ENCODE results near the gene GRIK3.

DNA sequence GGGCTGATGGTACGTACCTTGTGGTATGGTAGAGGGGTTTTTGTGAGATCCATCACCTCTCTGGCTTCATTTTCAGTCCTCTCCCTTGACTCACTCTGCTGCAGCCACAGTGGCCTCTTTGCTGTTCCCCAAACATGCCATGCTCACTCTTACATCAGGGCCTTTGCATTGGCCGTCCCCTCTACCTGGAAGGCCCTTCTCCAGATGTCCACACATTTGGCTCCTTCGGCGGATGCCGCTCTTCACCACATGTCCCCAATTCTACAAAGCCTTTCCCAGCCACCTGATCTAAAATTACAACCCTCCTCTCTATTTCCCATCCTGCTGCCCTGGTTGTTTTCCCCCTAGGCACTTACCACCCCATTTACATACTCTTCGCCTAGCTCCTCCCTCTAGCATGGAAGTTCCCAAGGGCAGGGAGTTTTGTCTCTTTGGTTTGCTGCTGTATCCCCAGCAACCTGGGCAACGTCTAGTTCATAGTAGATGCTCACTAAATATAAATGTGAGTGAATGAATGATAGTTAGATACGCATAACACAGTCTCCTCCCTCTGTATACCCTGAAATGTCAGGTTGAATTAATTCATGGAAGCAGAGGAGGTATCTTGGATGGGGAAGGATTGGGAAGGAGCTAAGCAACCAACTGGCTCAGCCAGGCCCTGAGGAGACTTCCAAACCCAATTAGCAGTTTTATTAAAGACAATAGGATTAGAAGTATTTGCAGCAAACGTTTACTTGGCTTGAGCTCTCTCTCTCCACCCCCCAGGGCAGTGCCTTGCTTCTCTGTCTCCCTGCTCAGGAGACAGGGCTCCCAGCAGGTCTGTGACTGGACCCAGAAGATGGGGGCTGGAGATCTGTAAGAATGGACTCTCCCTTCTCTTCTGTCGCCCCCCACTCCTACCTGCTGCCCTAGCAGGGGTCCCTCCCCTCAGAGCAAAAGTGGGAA is 264.2 kb downstream of the GRIK3 start:
- TF ChIP-seq, protein P1, sequence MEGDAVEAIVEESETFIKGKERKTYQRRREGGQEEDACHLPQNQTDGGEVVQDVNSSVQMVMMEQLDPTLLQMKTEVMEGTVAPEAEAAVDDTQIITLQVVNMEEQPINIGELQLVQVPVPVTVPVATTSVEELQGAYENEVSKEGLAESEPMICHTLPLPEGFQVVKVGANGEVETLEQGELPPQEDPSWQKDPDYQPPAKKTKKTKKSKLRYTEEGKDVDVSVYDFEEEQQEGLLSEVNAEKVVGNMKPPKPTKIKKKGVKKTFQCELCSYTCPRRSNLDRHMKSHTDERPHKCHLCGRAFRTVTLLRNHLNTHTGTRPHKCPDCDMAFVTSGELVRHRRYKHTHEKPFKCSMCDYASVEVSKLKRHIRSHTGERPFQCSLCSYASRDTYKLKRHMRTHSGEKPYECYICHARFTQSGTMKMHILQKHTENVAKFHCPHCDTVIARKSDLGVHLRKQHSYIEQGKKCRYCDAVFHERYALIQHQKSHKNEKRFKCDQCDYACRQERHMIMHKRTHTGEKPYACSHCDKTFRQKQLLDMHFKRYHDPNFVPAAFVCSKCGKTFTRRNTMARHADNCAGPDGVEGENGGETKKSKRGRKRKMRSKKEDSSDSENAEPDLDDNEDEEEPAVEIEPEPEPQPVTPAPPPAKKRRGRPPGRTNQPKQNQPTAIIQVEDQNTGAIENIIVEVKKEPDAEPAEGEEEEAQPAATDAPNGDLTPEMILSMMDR (IDR thresholded peaks at IDR 0.05; ENCODE audit: low read depth, low read length, missing input control) = no peak
- no peak for TF ChIP-seq SP1 (IDR thresholded peaks at IDR 0.05)
- TF ChIP-seq NR2F2 (IDR thresholded peaks at IDR 0.05) = no peak
- no peak for TF ChIP-seq FOXA1 (IDR thresholded peaks at IDR 0.05)
- no peak for TF ChIP-seq RAD21 (IDR thresholded peaks at IDR 0.05)
- TF ChIP-seq, protein P2, sequence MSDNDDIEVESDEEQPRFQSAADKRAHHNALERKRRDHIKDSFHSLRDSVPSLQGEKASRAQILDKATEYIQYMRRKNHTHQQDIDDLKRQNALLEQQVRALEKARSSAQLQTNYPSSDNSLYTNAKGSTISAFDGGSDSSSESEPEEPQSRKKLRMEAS (IDR thresholded peaks at IDR 0.05) = no peak
- TF ChIP-seq JUND (IDR thresholded peaks at IDR 0.05) = no peak
- no peak for TF ChIP-seq YY1 (IDR thresholded peaks at IDR 0.05)
- TF ChIP-seq, protein P3, sequence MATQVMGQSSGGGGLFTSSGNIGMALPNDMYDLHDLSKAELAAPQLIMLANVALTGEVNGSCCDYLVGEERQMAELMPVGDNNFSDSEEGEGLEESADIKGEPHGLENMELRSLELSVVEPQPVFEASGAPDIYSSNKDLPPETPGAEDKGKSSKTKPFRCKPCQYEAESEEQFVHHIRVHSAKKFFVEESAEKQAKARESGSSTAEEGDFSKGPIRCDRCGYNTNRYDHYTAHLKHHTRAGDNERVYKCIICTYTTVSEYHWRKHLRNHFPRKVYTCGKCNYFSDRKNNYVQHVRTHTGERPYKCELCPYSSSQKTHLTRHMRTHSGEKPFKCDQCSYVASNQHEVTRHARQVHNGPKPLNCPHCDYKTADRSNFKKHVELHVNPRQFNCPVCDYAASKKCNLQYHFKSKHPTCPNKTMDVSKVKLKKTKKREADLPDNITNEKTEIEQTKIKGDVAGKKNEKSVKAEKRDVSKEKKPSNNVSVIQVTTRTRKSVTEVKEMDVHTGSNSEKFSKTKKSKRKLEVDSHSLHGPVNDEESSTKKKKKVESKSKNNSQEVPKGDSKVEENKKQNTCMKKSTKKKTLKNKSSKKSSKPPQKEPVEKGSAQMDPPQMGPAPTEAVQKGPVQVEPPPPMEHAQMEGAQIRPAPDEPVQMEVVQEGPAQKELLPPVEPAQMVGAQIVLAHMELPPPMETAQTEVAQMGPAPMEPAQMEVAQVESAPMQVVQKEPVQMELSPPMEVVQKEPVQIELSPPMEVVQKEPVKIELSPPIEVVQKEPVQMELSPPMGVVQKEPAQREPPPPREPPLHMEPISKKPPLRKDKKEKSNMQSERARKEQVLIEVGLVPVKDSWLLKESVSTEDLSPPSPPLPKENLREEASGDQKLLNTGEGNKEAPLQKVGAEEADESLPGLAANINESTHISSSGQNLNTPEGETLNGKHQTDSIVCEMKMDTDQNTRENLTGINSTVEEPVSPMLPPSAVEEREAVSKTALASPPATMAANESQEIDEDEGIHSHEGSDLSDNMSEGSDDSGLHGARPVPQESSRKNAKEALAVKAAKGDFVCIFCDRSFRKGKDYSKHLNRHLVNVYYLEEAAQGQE (IDR thresholded peaks at IDR 0.05) = no peak
- TF ChIP-seq, protein P4, sequence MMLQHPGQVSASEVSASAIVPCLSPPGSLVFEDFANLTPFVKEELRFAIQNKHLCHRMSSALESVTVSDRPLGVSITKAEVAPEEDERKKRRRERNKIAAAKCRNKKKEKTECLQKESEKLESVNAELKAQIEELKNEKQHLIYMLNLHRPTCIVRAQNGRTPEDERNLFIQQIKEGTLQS (IDR thresholded peaks at IDR 0.05) = no peak
- TF ChIP-seq RXRA (IDR thresholded peaks at IDR 0.05) = no peak

Measured in liver (tissue), 3 donors.